Mesothelial cell of epicardium (in vitro differentiated cells): Measurements from ENCODE around the gene MAEL. TPM values are rescaled to one million over a fixed set of nuclear protein-coding genes. Genes with fewer than 3 reads are reported as not detected.
A peak's percentile ranks its signal among the peaks of the same experiment; 100 is the strongest.
"Not testable (repeated sequence)": the region's sequence is repeated elsewhere in the genome, so short reads cannot be mapped to it uniquely, and the experiment has no call there.

Experiments used
- DNase-seq, 2 experiments: peaks; one replicate each; pipeline ENCODE4 v3.0.0; 2021; ENCODE audit warnings: low spot score in 2 of 2; ENCODE audit not compliant: unreplicated experiment in 2 of 2
- H3K27ac Mint-ChIP-seq: 2 replicates; pipeline ENCODE4 v1.8.0; 2021; ENCODE audit warnings: mixed read lengths
- H3K27me3 Mint-ChIP-seq: 2 replicates; pipeline ENCODE4 v1.8.0; 2021; ENCODE audit warnings: low read depth, mixed read lengths
- H3K36me3 Mint-ChIP-seq: 2 replicates; pipeline ENCODE4 v1.8.0; 2021; ENCODE audit warnings: mixed read lengths
- H3K4me1 Mint-ChIP-seq: 2 replicates; pipeline ENCODE4 v1.8.0; 2021; ENCODE audit warnings: mixed read lengths
- H3K4me3 Mint-ChIP-seq: 2 replicates; pipeline ENCODE4 v1.8.0; 2021; ENCODE audit warnings: mild to moderate bottlenecking, moderate library complexity, mixed read lengths
- H3K9me3 Mint-ChIP-seq: 2 replicates; pipeline ENCODE4 v1.8.0; 2021; ENCODE audit warnings: mixed read lengths
- total RNA-seq: library from RNA; stranded (reverse); gene quantifications from 3 replicates; pipeline ENCODE4 v1.2.1, GENCODE V29; 2021
- TF ChIP-seq, protein P1 (sequence below): fragments of 200-600 bp; sonication (generic); IDR thresholded peaks from one replicate; pipeline ENCODE4 v1.5.0; 2021; ENCODE audit warnings: antibody characterized with exemption; ENCODE audit not compliant: unreplicated experiment

Gene MAEL
- total RNA-seq, 1 donor from 2014 or later, result not detected

DNA sequence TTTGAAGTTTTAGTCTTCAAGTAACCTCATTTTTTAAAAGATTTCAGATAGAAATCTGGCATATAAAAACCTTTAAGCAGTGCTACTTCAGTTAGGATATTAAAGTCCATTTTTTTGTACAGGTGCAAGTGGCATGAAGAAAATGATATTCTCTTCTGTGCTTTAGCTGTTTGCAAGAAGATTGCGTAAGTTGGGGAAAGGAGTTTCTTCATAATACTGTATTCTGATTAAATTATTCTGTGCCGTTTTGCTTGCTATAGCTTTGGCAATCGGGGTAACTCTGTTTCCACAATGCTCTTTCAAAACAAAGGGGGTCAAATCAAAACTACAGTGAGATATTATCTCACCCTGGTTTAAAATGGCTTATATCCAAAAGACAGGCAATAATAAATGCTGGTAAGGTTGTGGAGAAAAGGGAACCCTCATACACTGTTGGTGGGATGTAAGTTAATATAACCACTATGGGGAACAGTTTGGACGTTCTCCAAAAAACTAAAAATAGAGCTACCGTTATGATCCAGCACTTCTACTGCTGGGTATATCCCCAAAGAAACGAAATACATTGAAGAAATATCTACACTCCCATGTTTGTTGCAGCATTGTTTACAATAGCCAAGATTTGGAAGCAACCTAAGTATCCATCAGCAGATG lies 27.1 kb downstream of the MAEL start:
- TF ChIP-seq, protein P1, sequence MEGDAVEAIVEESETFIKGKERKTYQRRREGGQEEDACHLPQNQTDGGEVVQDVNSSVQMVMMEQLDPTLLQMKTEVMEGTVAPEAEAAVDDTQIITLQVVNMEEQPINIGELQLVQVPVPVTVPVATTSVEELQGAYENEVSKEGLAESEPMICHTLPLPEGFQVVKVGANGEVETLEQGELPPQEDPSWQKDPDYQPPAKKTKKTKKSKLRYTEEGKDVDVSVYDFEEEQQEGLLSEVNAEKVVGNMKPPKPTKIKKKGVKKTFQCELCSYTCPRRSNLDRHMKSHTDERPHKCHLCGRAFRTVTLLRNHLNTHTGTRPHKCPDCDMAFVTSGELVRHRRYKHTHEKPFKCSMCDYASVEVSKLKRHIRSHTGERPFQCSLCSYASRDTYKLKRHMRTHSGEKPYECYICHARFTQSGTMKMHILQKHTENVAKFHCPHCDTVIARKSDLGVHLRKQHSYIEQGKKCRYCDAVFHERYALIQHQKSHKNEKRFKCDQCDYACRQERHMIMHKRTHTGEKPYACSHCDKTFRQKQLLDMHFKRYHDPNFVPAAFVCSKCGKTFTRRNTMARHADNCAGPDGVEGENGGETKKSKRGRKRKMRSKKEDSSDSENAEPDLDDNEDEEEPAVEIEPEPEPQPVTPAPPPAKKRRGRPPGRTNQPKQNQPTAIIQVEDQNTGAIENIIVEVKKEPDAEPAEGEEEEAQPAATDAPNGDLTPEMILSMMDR, result no peak
- Mint-ChIP-seq H3K27me3 (peaks cover 30% of the 10 kb centered on the region), H3K9me3 (no peaks in the 10 kb centered on the region), H3K36me3 (no peaks in the 10 kb centered on the region), H3K4me3 (no peak overlapping the region), H3K4me1 (no peaks in the 10 kb centered on the region), H3K27ac (no peak overlapping the region)
- DNase-seq, result no peak

DNA sequence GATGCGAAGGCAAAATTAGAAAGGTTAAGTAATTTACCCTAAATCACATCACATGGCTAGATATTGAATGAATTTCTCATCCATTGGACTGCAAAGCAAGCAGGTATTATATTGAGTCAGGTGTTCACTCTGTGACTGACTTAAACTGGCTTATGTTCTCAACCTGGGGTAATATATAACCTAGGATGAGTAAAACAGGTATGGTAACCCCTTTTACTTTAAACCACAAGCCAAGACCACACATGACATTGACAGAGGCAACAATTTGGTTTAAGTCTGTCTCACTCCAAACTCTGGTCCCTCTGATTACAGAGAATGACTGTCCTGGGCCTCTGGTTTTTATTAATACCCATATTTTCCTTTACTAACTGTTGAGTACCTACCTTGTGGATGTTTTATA lies 33.3 kb downstream of the MAEL start:
- DNase-seq, result no peak
- TF ChIP-seq, protein P1, result no peak
- Mint-ChIP-seq H3K4me1 (no peaks in the 10 kb centered on the region), H3K27ac (no peak overlapping the region), H3K36me3 (no peaks in the 10 kb centered on the region), H3K27me3 (peaks cover 16% of the 10 kb centered on the region), H3K4me3 (no peak overlapping the region), H3K9me3 (peaks cover 11% of the 10 kb centered on the region)

DNA sequence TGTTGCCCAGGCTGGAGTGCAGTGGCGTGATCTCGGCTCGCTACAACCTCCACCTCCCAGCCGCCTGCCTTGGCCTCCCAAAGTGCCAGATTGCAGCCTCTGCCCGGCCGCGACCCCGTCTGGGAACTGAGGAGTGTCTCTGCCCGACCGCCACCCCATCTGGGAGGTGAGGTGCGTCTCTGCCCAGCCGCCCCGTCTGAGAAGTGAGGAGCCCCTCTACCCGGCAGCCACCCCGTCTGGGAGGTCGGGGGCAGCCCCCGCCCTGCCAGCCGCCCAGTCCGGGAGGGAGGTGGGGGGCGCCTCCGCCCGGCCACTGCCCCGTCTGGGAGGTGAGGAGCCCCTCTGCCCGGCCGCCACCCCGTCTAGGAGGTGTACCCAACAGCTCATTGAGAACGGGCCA lies 40.5 kb downstream of the MAEL start:
- Mint-ChIP-seq H3K9me3 (peaks cover 22% of the 10 kb centered on the region), H3K27me3 (peaks cover 30% of the 10 kb centered on the region)
- not testable (repeated sequence) for H3K4me1 Mint-ChIP-seq, H3K36me3 Mint-ChIP-seq, H3K27ac Mint-ChIP-seq, H3K4me3 Mint-ChIP-seq, DNase-seq

DNA sequence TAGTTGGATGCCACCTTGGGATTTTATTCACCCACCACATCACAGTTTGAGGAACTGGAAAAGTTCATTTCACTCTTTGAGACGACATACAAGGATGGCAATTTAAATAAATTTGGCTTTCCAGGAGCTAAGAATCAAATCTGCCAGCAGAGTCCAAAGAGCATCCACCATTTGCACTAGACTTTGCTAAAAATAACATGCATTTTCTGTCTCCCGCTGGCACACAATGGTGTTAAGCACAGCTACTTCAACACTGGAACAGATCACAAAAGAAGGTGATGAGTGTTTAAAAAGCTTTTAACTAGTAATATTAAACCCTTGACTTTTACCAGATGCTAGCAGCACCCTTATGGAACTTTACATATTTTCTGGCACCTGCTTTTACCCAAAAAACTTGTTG lies 44.6 kb downstream of the MAEL start:
- no peak overlapping the region for H3K4me3 Mint-ChIP-seq
- peaks cover 14% of the 10 kb centered on the region for H3K27me3 Mint-ChIP-seq
- TF ChIP-seq, protein P1, result no peak
- no peak for DNase-seq
- H3K36me3 Mint-ChIP-seq, result no peaks in the 10 kb centered on the region
- no peaks in the 10 kb centered on the region for H3K4me1 Mint-ChIP-seq
- H3K27ac Mint-ChIP-seq, result no peak overlapping the region
- peaks cover 3% of the 10 kb centered on the region for H3K9me3 Mint-ChIP-seq

DNA sequence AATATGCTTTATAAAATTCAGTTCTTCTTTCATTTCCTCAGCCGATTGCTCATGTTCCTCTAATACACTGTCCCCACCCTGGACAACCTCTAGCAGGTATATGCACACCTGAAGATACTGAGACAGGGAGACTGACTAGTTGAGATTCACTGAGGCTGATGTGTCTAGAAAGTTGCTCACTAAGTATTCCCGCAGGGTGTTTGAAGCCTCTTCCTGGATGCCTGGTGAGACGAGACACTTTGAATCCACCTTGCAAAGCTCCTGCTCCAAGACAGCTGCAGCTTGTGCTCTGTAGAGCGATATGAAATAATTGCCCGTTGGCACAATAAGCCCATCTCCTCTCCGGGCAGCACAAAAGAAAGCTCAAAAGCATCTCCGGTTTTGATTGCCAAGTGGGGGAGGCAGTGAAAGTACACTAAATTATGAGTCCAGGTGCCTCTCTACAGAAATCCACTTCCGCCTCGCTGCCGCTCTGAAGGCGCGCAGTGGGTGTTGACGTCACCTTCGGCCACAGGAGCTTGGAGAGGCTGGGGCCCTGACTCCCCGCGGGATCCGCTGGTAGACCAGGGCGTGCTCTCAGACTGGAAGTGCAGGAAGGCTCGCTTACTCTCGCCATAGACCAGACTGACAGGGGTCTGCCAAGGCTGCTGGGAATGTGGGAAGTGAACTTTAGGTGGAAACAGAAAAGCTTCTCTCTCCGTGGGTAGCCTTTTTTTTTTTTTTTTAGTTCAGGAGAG lies 54.8 kb downstream of the MAEL start:
- no peak for DNase-seq
- peak overlapping the region; percentile 48 for H3K4me3 Mint-ChIP-seq
- peaks cover 44% of the 10 kb centered on the region for H3K27me3 Mint-ChIP-seq
- H3K27ac Mint-ChIP-seq, result peak overlapping the region; percentile 11
- no peaks in the 10 kb centered on the region for H3K36me3 Mint-ChIP-seq
- peaks cover 4% of the 10 kb centered on the region for H3K4me1 Mint-ChIP-seq
- TF ChIP-seq, protein P1, result no peak
- H3K9me3 Mint-ChIP-seq, result no peaks in the 10 kb centered on the region

DNA sequence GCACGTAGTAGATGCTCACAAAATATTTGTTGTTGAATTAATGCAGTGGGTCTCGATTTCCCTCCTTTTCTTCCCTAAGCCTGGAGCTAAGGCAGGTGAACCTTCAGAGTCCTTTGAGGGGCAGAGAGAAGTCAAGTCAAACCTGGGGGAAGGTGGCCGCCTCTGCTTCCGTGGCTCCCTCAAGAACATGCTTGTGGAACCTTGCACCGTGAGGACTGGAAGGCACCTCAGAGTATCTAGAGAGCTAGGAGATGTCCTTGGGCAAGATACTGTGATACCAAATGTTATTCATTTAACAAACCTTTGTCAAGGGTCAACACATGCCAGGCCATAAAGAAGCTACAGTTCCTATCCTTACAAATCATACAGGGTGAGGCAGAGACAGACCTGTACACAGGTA lies 62.8 kb downstream of the MAEL start:
- Mint-ChIP-seq H3K9me3 (no peaks in the 10 kb centered on the region), H3K27me3 (peaks cover 12% of the 10 kb centered on the region), H3K4me1 (no peaks in the 10 kb centered on the region), H3K27ac (no peak overlapping the region), H3K36me3 (no peaks in the 10 kb centered on the region), H3K4me3 (no peak overlapping the region)
- TF ChIP-seq, protein P1, result no peak
- DNase-seq, result no peak
